CD4-positive, alpha-beta T cell treated with Interleukin-4 for 1 hour (primary cell): ENCODE measurements around the gene ZC3H15.
"Not testable (repeated sequence)": the region's sequence is repeated elsewhere in the genome, so short reads cannot be mapped to it uniquely, and the experiment has no call there.

Experiments used
- DNase-seq, 2 donors: peaks; one replicate each; pipeline ENCODE4 v3.0.0-alpha.2; 2020 to 2022

ZC3H15 gene

DNA sequence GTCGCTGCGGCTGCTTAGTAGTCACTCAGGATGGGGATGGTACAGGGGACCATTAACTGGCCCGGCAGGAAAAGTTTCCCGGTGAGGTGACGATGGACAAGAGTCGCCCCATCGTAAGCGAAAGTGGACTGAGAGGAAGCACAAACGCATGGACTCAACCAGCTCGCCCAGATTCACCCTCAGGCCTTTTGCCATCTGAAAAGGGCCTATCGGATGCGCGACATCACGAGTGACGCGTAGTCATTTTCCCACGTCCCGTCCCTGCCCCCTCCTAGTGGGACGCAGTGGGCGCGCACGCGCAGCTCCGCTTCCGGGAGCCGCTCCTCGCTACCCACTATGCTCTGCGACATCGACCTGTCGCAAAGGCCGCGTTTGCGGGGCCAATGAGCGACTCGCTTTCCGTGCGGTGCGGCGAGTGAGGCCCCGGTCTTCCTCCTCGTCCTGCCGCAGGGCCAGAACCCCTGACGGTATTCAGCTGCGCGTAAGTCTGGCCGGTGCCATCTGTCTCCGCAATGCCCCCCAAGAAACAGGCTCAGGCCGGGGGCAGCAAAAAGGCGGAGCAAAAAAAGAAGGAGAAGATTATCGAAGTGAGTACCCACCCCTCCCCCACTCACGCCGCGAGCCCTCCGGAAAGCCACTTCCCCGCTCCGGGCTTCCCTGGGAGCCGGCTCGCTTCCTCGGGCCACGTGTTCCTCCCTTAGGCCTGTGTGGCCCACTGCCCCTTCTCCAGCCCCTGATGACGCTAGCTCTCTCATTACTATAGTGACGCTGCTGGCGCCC is at the start of gene ZC3H15:
Gene ZC3H15, plus strand, starts transcription at position 390 of the 780 bp plus-strand sequence. Its CDS starts 123 bp downstream, at position 513.
- peak; percentile 97 to 98 for DNase-seq

DNA sequence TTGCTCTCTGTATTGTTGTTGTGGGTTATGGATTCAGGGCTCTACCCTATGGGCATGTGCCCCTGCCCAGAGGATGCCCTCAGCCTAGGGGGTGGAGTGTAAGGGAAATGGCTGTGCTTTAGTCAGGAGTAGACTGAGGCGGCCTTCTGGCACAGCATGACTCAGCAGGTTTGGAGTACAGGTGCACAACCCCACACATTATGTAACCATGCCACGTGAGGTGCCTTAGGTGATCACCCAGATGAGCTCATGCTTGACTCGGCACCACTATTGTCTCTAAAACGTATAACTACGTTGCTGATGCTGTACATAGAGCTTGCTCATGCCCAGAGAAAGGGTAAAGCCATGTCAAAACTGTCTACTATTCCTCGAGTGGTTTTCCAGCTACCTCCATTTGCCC is 48.3 kb upstream of the ZC3H15 start:
- DNase-seq: no peak

DNA sequence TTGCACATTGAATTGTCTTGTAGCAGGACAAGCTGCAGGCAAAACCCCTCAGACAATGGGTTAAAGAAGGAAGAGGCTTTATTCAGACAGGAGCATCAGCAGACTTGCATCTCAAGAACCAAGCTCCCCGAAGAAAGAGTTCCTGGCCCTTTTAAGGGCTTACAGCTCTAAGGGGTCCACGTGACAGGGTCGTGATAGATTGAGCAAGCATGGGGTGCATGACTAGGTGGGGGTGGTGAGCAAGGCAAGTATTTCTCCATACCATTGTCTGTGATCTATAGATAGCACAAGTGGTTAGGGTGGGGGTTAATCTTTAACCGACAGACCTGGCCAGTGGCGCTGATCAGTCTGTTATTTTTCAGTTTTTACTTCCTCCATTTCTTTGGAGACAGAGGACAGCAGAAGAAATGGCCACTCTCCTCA is 46.4 kb upstream of the ZC3H15 start:
- not testable (repeated sequence) for DNase-seq

DNA sequence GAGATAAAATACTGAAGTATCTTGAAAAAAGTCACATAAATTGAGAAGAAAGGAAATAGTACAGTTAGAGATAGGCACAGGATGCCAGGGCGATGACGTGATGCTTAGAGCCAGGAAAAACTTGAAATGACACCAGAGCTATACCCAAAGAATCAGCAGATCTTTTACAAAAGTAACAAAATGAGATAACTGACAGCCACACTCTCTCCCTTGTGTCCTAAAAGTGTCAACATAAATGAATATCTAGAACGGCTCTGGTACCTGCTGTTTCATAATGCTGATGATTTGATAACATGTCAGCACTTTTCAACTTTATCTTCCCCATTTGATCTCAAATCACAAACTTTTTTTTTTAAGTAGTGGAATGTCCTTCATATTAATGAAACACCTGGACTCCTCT is 45.6 kb upstream of the ZC3H15 start:
- DNase-seq: no peak

DNA sequence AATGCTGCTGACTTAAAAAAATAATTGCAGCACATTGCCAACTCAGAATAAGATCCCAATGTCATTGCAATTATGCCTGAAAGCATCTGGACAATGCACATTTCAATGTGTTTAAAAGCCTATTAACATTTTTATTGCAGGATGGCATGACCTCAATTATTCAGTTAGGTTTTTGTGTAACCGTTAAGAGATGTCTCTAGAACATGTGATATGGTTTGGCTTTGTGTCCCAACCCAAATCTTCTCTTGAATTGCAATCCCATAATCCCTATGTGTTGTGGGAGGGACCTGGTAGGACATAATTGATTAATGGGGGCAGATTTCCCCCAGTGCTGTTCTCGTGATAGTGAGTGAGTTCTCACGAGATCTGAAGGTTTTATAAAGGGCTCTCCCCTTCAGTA is 43.2 kb upstream of the ZC3H15 start:
- no peak for DNase-seq

DNA sequence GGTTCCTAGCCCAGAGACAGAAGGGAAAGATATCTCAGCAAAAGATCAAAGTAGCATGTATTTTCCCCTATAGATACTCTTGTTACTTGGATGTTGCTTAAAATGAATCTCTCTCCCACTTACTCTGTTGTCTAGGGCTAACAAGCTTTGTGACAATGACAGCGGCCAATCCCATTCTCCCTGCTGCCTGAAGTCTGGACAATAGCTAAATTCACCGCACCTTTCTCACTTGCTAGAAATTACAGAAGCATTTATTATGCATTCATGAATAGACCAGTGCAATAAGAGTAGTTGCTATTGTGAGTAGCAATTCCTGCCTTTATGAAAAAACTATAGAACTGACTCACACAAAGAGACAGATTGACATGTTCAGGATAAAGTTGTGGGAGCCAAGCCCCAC is 42.2 kb upstream of the ZC3H15 start:
- DNase-seq: no peak

DNA sequence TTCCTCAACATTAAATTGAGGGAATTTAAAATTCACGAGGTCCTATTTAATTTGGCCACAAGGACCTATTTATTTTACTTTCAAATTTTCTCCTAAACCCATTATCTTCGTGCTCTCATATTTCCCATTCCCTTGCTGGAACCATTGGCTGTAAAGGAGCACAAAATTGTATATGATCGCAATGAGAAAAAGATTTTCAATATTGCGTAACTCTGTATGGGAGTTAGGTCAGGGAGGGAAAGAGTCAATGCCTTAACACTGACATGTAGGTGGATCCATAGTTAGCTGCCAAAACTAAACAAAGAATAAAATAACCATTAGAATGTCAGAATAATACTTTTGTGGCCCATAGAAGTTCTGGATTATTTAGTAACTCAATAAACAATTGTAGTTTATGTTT is 40.6 kb upstream of the ZC3H15 start:
- DNase-seq: no peak

DNA sequence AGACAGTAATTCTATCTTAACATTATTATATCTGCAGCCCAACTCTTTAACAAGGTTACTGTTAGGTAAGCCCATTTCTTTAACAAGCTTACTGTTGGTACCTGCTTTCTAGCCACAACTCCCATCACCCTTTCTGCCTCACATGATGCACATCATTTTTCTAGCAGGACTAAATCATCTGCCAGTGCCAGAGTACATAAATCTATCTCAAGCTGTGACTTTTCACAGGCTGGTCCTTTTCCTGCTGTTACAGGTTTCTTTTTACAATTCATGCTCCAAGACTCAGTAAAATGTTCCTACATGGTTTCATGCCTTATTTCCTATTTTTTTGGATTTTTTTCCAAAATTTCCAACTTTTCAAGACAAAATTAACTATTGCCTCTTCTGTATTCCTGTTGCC is 30.4 kb upstream of the ZC3H15 start:
- no peak for DNase-seq

DNA sequence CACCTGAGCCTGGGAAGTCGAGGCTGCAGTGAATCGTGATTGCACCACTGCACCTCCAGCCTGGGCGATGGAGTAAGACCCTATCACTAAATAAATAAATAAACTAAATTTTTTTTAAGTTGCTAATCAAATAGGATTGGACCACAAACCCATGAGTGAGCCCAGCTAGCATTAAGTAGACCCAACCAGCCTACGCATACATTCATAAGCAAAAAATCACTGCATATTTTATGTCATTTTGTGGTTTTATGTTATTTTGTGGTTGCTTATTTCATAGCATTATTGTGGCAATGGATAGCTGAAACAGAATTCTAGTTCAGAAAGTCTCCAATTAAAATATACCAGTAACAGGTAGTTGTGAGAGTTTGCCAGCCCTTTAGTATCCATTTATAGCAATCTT is 29.1 kb upstream of the ZC3H15 start:
- DNase-seq: no peak

DNA sequence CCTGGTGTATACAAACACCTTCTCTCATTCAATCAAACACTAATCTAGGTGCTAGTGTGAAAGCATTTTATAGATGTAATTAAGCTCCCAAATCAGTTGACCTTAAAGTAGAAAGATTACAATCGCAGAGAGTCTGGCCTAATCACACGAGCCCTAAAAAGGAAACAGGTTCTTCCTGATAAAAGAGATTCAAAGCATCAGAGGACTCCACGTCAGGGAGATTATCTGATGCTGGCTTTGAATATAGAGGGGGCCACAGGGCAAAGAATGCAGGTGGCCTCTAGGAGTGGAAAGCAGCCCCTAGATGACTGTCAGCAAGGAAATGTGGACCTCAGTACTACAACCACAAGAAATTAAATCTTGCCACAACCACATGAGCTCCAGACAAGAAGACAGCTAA is 28.2 kb upstream of the ZC3H15 start:
- DNase-seq: no peak

DNA sequence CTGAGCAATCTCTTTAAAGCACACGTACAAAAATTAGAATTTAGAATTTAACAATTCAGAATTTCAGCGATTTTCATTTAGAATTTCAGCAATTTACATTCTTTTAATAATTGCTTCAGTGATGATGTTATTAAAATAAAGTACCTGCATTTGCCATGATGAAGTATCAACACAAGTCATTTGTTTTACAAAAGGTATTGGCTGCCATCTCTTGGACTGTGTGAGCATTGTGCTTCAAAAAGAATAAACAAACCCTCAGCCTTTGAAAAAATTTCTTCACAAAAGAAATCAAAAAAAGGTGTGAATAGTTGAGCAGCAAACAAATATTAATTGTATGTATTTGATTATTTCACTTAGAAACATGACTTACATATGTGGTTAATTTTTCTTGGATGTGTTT is 27.1 kb upstream of the ZC3H15 start:
- no peak for DNase-seq

DNA sequence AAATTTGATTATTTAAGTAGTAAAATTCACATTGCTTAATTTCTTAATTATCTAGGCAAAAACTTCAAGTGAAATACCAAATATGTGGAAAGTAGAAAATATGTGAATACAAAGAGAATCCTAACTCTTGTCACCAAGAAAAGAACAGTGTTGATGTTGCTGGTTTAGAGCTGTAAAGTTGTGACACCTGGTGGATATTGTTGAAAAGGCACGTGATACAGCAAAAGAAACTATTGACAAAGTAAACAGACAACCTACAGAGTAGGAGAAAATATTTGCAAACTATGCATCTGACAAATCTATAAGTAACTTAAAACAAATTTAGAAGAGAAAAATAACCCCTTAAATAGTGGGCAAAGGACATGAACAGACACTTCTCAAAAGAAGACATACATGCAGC is 25.6 kb upstream of the ZC3H15 start:
- no peak for DNase-seq

DNA sequence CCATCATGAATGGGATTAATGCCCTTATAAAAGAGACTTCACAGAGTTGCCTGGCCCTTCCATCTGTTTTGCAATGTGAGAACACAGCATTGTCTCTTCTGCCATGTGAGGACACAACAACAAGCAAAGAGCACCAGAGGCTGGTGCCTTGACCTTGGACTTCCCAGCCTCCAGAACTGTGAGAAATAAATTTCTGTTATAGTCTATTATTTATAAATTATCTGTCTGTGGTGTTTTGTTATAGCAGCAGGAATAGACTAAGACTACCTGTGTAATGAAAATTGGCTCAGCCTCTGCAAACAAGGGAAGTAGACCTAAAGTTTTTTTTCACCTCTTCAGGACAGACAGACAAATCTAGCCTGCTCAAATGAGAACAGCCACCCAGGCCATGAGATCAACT is 19.3 kb upstream of the ZC3H15 start:
- DNase-seq: no peak

DNA sequence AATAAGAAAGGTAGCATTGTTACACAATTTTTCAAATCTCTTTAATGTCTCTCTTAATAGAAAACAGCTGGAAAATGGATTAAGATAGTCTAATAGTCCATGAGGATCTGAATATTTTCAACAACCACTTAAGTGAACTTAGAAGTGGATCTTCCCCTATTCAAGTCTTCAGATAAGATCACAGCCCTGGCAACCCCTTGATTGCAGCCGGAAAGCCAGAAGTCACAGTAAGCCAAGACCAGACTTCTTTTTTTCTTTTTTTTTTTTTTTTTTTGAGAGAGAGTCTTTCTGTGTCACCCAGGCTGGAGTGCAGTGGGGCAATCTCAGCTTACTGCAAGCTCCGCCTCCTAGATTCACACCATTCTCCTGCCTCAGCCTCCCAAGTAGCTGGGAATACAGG is 18.6 kb upstream of the ZC3H15 start:
- no peak for DNase-seq

DNA sequence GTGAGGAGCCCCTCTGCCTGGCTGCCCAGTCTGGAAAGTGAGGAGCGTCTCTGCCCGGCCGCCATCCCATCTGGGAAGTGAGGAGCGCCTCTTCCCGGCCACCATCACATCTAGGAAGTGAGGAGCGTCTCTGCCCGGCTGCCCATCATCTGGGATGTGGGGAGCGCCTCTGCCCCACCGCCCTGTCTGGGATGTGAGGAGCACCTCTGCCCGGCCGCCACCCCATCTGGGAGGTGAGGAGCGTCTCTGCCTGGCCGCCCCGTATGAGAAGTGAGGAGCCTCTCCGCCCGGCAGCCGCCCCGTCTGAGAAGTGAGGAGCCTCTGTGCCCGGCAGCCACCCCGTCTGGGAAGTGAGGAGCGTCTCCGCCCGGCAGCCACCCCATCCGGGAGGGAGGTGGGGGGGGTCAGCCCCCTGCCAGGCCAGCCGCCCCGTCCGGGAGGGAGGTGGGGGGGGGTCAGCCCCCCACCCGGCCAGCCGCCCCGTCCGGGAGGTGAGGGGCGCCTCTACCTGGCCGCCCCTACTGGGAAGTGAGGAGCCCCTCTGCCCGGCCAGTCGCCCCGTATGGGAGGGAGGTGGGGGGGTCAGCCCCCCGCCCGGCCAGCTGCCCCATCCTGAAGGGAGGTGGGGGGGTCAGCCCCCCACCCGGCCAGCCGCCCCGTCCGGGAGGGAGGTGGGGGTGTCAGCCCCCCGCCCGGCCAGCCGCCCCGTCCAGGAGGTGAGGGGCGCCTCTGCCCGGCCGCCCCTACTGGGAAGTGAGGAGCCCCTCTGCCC is 13.2 kb upstream of the ZC3H15 start:
- not testable (repeated sequence) for DNase-seq

DNA sequence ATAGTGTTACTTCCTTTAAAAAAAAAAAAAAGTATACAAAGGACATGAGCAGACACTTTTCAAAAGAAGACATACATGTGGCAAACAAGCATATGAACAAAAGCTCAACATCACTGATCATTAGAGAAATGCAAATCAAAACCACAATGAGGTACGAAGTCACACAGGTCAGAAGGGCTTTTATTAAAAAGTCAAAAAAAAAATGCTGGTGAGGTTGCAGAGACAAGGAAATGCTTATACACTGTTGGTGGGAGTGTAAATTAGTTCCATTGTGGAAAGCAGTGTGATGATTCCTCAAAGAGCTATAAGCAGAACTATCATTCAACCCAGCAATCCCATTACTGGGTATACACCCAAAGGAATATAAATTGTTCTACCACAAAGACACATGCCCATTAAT is 11.8 kb upstream of the ZC3H15 start:
- DNase-seq: not testable (repeated sequence)

DNA sequence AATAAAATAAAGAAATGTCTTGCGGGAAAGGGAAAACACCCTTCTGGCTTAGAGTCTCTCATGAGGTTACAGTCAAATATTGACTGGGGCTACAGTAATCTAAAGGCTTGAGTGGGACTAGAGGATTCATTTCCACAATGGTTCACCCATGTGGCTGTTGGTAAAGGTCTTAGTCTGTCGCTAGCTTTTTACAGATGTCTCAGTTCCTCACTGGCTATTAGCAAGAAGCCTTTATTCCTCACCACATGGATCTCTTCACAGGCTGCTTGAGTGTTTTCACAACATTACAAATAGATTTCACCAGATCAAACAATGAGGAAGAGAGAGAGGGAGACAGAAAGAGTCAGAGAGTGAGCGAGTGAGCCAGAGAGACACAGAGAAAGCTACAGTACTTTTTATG is 8.3 kb upstream of the ZC3H15 start:
- no peak for DNase-seq

DNA sequence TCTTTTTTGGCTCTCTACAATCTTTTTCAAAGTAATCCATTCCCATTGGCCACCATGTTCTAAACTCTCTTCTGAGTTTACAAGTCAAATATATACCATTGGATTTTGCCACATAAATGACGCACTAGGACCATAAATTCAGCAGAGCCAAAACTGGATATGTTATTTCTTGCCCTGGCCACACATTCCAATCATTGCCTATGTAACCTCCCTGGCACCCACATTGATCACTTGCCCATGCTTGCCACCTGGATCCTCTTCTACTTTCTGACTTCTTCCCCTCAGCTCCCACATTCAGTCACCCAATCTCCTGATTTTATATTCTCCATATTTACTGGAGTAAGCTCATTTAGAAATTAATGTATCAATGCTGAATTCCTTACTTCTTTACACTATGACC is 5.1 kb upstream of the ZC3H15 start:
- no peak for DNase-seq

DNA sequence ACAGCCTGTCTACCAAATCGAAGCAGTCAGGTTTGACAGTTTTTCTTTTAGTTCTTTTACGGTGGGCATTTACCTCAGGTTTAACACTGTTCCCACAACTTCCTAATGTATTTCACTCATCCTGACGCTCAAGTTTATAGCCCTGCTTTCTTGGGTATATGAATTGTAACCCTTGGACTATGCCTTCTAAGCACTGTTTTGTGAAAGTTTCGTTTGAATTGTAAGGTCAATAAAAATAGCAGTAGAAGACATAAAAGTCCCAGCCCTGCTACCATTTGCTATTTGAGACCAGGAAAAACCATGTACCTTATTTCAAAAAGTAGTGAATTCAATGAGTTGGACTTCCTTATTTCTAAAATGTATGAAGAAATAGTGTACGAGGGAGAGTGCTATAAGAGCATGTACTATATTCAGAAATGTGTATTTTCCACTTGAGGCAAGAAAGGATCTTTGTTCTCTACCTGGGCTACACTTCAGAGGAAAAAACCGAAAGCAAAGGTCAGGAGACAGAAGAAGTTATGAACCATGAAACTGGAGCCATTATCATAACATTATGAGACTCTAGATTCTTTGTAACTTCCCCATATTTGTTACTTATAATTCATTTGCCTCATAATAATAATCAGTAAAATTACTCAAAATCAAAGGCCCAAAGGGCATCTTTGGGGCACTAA is 1.9 kb upstream of the ZC3H15 start:
- DNase-seq: no peak

DNA sequence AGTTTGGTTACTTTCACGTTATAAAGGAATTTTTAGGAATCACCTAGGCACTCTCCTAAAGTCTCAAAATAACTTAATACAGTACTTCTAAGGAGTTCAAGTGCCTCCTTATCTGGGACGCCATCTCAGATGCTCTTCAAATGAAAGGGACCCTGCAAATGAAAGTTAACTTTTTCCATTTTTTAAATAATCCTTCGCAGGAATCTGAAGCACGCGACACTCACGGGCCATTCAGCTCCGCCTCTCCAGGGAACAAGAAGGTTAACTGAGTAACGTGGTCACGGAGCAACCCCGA is 537 bp upstream of the ZC3H15 start:
- DNase-seq: no peak

DNA sequence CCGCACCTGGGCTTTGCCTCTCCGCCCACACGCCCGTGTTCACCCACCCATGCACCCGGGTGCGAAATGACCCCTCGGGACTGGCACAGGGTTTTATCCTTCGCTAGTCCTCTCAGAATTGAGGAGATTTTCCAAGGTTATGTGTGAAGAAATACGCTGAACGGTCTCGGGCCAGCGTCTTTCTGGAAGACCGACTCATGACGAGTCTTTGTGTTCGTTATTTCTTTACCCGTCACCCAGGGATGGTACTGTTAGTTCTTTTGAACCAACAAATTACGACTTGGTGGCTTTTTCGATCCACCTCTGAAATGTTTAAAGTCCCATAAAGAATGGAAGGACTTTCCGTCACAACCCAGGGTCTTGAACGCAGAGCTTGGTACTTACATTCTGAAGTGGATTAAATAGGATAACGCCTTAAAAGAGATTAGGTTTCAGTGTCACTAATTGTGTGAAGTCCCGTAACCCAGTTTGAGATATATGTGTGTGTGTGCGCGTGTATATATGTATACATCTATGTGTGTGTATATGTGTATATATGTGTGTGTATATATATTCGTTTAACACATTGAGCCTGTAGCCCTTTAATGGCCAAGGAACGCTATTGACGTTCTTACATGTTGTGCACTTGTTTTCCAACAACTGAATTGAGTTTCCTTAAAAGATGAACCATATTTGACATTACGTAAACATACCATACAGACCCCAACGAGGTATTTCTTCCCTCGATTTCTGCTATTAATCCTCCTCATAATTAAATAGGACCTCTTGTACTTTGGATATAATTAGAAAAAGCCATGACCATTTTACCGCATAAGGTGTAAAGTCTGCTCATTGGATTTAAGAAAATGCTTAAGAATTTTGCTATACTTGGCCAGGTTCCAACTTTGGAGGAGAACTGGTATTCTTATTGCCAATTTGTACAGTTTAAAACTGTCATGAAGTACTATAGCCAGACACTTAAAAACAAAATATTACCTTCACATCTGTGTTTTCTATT is 889 bp downstream of the ZC3H15 start:
- peak in 1 of 2 donors; percentile 13 for DNase-seq

DNA sequence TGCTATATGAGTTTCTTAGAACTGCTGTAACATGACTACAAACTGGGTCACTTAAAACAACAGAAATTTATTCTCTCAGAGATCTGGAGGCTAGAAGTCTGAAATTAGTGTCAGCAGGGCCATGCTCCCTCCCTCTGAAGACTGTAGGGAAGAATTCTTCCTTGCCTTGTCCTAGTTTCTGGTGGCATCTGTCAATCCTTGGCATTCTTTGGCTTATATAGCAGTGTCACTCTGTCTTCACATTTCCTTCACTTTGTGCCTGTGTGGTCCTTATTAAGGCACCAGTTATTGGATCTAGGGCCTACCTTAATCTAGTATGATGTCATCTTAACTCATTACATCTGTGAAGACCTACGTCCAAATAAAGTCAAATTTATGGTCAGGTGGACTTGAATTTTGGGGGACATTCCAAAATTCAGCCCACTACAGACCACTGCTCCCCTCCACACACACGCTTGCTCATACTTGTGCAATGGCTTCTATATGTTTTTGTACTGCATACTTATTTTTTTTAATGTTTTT is 7.6 kb downstream of the ZC3H15 start:
- no peak for DNase-seq

DNA sequence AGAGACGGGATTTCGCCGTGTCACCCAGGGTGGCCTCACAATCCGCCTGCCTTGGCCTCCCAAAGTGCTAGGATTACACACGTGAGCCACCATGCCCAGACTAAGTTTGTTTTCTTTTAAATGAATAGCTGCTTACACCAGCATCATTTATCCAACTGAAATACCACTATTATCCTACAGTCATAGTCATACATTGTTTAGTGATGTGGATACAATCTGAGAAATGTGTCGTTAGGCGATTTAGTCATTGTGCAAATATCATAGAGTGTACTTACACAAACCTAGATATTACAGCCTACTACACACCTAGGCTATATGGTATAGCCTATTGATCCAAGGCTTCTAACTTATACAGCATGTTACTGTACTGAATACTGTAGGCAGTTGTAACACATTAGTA is 10.3 kb downstream of the ZC3H15 start:
- DNase-seq: no peak
